SU-DHL-6 (cell line): Measurements from ENCODE around the gene ZC3H4.

ENCODE experiments used
- H2AFZ ChIP-seq: fragments of 200-600 bp; sonication (generic); 2 replicates; pipeline ENCODE4 v1.6.1; 2014; ENCODE audit warnings: low read depth, mild to moderate bottlenecking, moderate library complexity, mixed read lengths, antibody characterized with exemption, low read length; ENCODE audit not compliant: severe bottlenecking
- H3F3A ChIP-seq: fragments of 200-600 bp; shearing (Covaris generic); 2 replicates; pipeline ENCODE4 v1.6.0; 2016; ENCODE audit warnings: antibody characterized with exemption, mild to moderate bottlenecking; ENCODE audit not compliant: insufficient read depth
- H3K27ac ChIP-seq: fragments of 200-600 bp; sonication (generic); 2 replicates; pipeline ENCODE4 v1.5.1; 2016; ENCODE audit warnings: low read depth, mild to moderate bottlenecking, low read length, moderate library complexity, mixed read lengths
- H3K27me3 ChIP-seq: fragments of 200-600 bp; sonication (generic), shearing (Covaris generic); 2 replicates; pipeline ENCODE4 v1.6.0; 2014; ENCODE audit warnings: mild to moderate bottlenecking, low read length
- H3K36me3 ChIP-seq: fragments of 200-600 bp; sonication (generic); 2 replicates; pipeline ENCODE4 v1.6.1; 2014; ENCODE audit warnings: mild to moderate bottlenecking, low read length, mixed read lengths
- H3K4me2 ChIP-seq: fragments of 300-600, 200-600 bp; shearing (Covaris generic), sonication (generic); 2 replicates; pipeline ENCODE4 v1.6.0; 2014; ENCODE audit warnings: low read length, low read depth, mild to moderate bottlenecking; ENCODE audit not compliant: poor library complexity, severe bottlenecking
- H3K4me3 ChIP-seq: fragments of 200-600 bp; sonication (generic); 2 replicates; pipeline ENCODE4 v1.5.1; 2014; ENCODE audit warnings: antibody characterized with exemption, low read length, mild to moderate bottlenecking, mixed read lengths; ENCODE audit not compliant: insufficient read depth, poor library complexity, severe bottlenecking
- H3K79me2 ChIP-seq: fragments of 200-600 bp; sonication (generic); 2 replicates; pipeline ENCODE4 v1.6.1; 2014; ENCODE audit warnings: mild to moderate bottlenecking, low read length, moderate library complexity; ENCODE audit not compliant: insufficient read depth
- H3K9ac ChIP-seq: fragments of 200-600 bp; sonication (generic); 2 replicates; pipeline ENCODE4 v1.7.0; 2014; ENCODE audit warnings: mild to moderate bottlenecking, low read length
- H3K9me2 ChIP-seq: fragments of 200-600 bp; sonication (generic); replicated peaks from 2 replicates; pipeline ENCODE4 v1.6.1; 2014; ENCODE audit warnings: low read length; ENCODE audit not compliant: insufficient read depth
- H3K9me3 ChIP-seq: fragments of 200-600 bp; sonication (generic); 2 replicates; pipeline ENCODE4 v1.6.1; 2014; ENCODE audit warnings: low read length, mixed read lengths; ENCODE audit not compliant: insufficient read depth
- H4K20me1 ChIP-seq: fragments of 200-600 bp; sonication (generic); 2 replicates; pipeline ENCODE4 v1.6.1; 2014; ENCODE audit warnings: low read depth, mild to moderate bottlenecking, antibody characterized with exemption, low read length, moderate library complexity, mixed read lengths
- EZH2phosphoT487 ChIP-seq: fragments of 200-600 bp; sonication (generic), shearing (Covaris generic); conservative IDR thresholded peaks from 2 replicates; pipeline ENCODE4 v1.6.1; 2018; ENCODE audit warnings: mild to moderate bottlenecking, antibody characterized with exemption, low read length, moderate library complexity, mixed read lengths
- TF ChIP-seq, protein P1 (sequence below): fragments of 200-600 bp; sonication (generic); IDR thresholded peaks from one replicate; pipeline ENCODE4 v1.5.1; 2017; ENCODE audit warnings: antibody characterized with exemption, mild to moderate bottlenecking, low read length, moderate library complexity; ENCODE audit not compliant: insufficient read depth, poor library complexity, severe bottlenecking

The ZC3H4 gene

DNA sequence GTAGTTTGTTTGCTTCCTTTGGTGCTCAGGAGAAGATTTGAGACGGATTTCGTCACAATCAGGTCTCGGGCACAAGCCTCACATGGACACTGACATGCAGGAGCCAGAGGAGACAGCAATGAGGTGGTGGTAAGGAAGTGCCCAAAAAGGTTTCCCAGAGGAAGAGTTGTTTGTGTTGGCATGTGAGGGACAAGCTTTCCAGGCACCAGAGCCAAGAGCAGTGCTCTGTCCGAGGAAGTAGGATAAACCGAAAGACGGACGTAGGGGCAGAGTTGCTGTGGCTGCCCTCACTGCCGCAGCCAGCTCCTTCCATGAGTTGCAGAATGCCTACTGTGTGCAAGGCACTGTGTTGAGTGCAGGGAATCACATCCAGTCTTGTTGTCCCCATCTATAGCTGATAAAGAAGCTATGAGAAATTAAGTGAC lies 44.8 kb upstream of the ZC3H4 start:
- Histone ChIP-seq H3K4me2 (no peak overlapping the region), H3K9me3 (no peaks in the 10 kb centered on the region), H3K79me2 (peaks cover 24% of the 10 kb centered on the region), H3K9me2 (no peaks in the 10 kb centered on the region), H4K20me1 (no peaks in the 10 kb centered on the region), H3K27me3 (no peaks in the 10 kb centered on the region), H3F3A (peaks cover 5% of the 10 kb centered on the region; the same call in 1 of the 2 replicates), H3K27ac (no peak overlapping the region), H3K9ac (no peak overlapping the region), H3K4me3 (no peak overlapping the region), H3K36me3 (peaks cover 37% of the 10 kb centered on the region), H2AFZ (no peak overlapping the region)
- TF ChIP-seq, protein P1, sequence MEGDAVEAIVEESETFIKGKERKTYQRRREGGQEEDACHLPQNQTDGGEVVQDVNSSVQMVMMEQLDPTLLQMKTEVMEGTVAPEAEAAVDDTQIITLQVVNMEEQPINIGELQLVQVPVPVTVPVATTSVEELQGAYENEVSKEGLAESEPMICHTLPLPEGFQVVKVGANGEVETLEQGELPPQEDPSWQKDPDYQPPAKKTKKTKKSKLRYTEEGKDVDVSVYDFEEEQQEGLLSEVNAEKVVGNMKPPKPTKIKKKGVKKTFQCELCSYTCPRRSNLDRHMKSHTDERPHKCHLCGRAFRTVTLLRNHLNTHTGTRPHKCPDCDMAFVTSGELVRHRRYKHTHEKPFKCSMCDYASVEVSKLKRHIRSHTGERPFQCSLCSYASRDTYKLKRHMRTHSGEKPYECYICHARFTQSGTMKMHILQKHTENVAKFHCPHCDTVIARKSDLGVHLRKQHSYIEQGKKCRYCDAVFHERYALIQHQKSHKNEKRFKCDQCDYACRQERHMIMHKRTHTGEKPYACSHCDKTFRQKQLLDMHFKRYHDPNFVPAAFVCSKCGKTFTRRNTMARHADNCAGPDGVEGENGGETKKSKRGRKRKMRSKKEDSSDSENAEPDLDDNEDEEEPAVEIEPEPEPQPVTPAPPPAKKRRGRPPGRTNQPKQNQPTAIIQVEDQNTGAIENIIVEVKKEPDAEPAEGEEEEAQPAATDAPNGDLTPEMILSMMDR, result no peak
- TF ChIP-seq EZH2phosphoT487, result no peak

DNA sequence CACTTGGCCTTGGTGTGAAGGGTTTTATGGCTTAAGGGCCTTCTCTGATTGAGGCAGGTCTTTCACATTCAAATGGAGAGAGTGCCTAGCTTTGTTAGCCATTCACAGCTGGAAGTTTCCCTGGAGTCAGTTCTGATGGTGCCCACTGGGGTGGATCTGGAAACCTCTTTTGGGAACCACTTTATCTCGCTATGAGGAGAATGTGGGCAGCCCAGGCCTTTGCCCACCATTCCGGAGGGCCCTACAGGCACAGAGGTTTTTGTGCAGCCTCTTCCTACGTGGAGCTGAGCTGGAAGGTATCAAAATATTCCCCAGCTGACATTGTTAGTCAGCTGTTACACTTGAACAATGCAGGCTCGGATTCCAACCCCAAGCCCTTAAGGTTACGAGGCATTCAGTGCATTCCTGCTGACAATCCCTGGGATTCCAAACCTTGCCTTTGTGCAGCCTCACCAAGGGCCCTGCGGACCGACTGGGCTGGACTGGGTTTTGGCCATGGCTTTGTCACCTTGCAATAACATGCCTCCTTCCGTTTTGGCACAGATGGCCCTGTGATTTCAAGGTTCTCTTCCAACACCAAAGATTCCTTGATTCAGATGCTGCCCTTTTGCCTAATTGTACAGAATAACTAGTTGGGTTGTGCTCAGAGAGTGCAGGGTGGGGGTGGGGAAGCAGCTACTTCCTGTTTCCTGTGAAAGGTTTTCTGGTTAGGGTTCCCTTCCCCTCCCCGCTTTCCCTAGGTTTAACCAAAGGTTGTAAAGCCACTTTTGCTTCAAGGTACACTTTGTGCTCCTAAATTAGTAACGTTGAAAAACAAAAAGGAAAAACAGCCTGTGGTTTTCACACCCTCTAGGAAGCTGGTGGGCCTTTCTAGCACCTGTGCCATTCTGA lies 44.1 kb upstream of the ZC3H4 start:
- Histone ChIP-seq H3K4me3 (no peak overlapping the region), H3K79me2 (peaks cover 25% of the 10 kb centered on the region), H3K36me3 (peaks cover 42% of the 10 kb centered on the region), H4K20me1 (no peaks in the 10 kb centered on the region), H3K4me2 (no peak overlapping the region), H3K27me3 (no peaks in the 10 kb centered on the region), H3F3A (peaks cover 5% of the 10 kb centered on the region; the same call in 1 of the 2 replicates), H3K9ac (no peak overlapping the region), H3K9me3 (no peaks in the 10 kb centered on the region), H3K9me2 (no peaks in the 10 kb centered on the region), H2AFZ (no peak overlapping the region), H3K27ac (no peak overlapping the region)
- TF ChIP-seq, protein P1, result no peak
- TF ChIP-seq EZH2phosphoT487, result no peak

DNA sequence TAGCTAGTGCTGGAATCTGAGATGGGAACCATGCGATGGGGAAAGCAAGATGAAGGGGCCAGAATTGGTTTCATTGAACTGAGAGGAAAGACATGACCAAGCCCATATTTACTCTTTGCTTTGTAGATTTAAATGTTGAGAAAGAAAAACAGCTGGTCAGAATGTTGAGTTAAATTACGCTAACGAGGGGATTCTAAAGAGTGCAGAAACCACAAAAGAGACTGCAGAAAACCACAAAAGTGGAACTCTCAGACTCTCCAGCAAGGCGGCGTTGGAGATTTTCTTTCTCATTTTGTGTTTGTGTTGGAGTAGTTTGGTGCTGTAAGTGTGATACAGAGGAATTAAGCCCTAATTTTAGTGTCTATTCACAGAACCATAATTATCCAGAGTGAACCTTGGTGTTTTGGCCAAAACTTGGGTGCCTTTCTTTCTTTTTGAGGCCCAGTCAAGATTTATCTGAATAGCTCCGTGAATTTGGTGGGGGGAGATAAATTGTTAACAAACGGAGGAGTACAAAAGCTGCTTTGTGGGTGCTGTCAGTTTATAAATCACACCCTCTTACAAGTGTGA lies 43.4 kb upstream of the ZC3H4 start:
- Histone ChIP-seq H4K20me1 (no peaks in the 10 kb centered on the region), H3K27me3 (no peaks in the 10 kb centered on the region), H3K27ac (no peak overlapping the region), H3K9me2 (no peaks in the 10 kb centered on the region), H2AFZ (no peak overlapping the region), H3K4me2 (no peak overlapping the region), H3F3A (peaks cover 4% of the 10 kb centered on the region; the same call in 1 of the 2 replicates), H3K4me3 (no peak overlapping the region), H3K9me3 (no peaks in the 10 kb centered on the region), H3K36me3 (peaks cover 45% of the 10 kb centered on the region), H3K9ac (no peak overlapping the region), H3K79me2 (peaks cover 26% of the 10 kb centered on the region)
- TF ChIP-seq, protein P1, result no peak
- TF ChIP-seq EZH2phosphoT487, result no peak
